ENCODE data around the gene YAE1.

DNA sequence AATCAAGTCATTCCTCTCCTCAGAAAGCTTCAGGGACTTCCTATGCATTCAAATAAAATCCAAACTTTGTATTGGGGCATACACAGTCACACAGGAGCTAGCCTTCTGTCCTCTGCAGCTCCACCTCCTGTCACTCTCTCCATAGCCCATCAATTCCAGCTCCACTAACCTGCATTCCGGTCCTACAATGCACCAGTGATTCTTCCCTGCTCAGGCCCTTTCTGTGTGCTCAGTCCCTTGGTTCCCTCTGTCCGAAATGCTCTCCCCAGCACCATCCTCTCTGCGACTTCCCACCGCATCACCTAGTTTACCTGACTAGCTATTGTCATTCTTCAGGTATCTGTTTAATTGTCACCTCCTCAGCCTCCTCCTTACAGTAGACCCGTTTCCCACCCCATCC lies 26.4 kb upstream of the YAE1 start:
- TF ChIP-seq CTCF (conservative IDR thresholded peaks at IDR 0.05; ENCODE audit: low read depth in 2 of 2) (no peak), EZH2 (IDR thresholded peaks at IDR 0.05; ENCODE audit: low read depth, unreplicated experiment) (no peak), POLR2AphosphoS5 (IDR thresholded peaks at IDR 0.05; ENCODE audit: low read depth) (no peak), ZNF331 (CRISPR knock-in tag; IDR thresholded peaks at IDR 0.05; ENCODE audit: low read depth) (no peak)
- TF ChIP-seq, protein P1, sequence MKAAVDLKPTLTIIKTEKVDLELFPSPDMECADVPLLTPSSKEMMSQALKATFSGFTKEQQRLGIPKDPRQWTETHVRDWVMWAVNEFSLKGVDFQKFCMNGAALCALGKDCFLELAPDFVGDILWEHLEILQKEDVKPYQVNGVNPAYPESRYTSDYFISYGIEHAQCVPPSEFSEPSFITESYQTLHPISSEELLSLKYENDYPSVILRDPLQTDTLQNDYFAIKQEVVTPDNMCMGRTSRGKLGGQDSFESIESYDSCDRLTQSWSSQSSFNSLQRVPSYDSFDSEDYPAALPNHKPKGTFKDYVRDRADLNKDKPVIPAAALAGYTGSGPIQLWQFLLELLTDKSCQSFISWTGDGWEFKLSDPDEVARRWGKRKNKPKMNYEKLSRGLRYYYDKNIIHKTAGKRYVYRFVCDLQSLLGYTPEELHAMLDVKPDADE (IDR thresholded peaks at IDR 0.05) = no peak

All from GM23338 (cell line).